Astrocyte of the cerebellum (primary cell): ENCODE measurements around the gene UBE2N.

ENCODE experiments used
- DNase-seq: peaks from one replicate; pipeline ENCODE4 v3.0.0-alpha.2; 2011; ENCODE audit warnings: low read depth
- H3K4me3 ChIP-seq: 2 replicates; pipeline ENCODE4 v1.5.1; 2011; ENCODE audit warnings: mild to moderate bottlenecking, low read depth, low read length, moderate library complexity
- in situ Hi-C: cut with HindIII; loops from 2 replicates; pipeline ENCODE4 v1.10.0; 2017; ENCODE audit warnings: low sequenced_read_pairs
- TF ChIP-seq, protein P1 (sequence below): IDR thresholded peaks from 2 replicates; pipeline ENCODE4 v1.5.1; 2012; ENCODE audit warnings: low read length, low read depth, moderate library complexity, mild to moderate bottlenecking; ENCODE audit errors: missing control alignments

UBE2N gene

DNA sequence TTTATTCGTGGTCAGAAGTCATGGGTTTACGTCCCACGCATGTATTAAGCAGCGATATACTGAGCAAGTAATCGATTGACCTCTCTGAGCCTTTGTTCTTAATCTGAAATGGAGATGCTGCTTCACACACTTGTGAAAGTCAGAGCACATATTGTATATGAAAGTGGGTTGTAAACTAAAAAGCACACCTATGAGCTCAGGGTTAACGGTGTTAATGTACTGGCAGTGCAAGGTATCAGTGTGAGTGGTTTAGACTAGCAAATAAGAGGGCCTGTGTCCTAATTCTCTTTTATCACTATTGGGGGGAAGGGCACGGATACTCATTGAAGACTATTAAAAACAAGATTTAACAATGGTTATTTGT, 26.2 kb upstream of the UBE2N start:
- TF ChIP-seq, protein P1, sequence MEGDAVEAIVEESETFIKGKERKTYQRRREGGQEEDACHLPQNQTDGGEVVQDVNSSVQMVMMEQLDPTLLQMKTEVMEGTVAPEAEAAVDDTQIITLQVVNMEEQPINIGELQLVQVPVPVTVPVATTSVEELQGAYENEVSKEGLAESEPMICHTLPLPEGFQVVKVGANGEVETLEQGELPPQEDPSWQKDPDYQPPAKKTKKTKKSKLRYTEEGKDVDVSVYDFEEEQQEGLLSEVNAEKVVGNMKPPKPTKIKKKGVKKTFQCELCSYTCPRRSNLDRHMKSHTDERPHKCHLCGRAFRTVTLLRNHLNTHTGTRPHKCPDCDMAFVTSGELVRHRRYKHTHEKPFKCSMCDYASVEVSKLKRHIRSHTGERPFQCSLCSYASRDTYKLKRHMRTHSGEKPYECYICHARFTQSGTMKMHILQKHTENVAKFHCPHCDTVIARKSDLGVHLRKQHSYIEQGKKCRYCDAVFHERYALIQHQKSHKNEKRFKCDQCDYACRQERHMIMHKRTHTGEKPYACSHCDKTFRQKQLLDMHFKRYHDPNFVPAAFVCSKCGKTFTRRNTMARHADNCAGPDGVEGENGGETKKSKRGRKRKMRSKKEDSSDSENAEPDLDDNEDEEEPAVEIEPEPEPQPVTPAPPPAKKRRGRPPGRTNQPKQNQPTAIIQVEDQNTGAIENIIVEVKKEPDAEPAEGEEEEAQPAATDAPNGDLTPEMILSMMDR, result no peak
- no peak for DNase-seq
- peak overlapping the region; percentile 58 for H3K4me3 ChIP-seq
- in situ Hi-C loops, result no loop called here

DNA sequence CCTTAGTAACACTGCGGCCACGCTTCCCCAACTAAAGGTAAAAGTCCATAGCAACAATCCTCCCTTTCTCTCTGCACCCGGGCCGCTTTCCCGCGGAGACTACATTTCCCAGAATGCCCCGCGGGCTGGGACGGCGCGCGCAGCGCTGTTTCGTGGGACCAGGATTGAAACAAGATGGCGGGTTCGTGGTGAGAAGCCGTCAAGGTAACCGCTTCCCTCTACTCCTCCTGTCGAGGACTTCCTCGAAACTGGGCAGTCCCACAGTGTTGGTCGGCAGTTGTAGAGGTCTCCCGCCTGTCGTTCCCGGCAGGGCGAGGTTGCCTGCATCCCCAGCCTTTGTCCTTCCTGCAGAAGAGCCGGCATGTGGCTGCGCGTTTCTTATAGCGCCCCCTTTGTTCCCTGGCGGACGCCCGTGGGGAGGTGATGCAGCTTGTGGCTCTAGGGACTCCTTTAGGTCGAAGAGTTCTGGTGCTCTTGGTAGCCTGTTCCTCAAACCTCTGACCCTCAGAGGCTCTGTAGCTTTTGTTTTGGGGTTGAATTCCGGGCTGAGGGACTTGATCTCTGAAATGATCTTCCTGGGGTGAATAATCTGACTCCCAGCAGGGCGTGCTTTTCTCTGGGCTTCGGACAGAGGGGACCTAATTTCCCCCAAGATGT, 25.7 kb upstream of the UBE2N start, which contains the start of gene MRPL42:
TSS of gene MRPL42 (plus strand) at position 164 of the 657 bp plus-strand sequence. CDS start 1,772 bp downstream, outside the sequence.
- in situ Hi-C loops, result no loop called here
- peak; percentile 75 for DNase-seq
- peak within 1 kb of the TSS; percentile 58 for H3K4me3 ChIP-seq
- TF ChIP-seq, protein P1, result peak; percentile 75

DNA sequence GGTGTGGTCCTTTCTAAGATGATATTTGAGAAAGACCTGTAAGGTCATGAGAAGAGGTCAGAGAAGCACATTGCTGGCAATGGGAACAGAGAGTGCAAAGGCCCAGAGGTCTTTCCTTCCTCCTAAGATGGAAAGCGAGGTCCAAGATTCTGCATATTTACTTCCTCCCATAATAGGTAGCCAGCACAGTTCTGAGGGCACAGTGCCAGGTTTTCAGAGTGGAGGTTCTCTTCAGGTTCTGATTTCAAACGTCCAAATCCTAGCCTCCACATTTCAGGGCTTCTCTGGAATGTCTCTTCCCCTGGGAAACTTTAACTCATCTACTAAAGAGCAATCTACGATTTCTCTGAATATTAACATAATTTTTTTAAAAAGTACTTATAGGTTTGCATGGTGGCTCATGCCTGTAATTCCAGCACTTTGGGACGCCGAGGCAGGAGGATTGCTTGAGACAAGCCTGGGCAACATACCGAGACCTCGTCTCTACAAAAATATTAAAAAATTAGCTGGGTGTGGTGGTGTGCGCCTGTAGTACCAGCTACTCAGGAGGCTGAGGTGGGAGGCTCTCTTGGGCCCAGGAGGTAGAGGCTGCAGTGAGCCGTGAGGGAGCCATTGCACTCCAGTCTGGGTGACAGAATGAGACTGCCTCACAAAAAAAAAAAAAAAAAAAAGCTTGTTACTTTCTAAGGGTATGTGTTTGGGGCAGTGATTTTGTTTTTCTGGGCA, 25.0 kb upstream of the UBE2N start:
- H3K4me3 ChIP-seq, result peak overlapping the region; percentile 58
- no peak for DNase-seq
- in situ Hi-C loops, result no loop called here
- TF ChIP-seq, protein P1, result no peak

DNA sequence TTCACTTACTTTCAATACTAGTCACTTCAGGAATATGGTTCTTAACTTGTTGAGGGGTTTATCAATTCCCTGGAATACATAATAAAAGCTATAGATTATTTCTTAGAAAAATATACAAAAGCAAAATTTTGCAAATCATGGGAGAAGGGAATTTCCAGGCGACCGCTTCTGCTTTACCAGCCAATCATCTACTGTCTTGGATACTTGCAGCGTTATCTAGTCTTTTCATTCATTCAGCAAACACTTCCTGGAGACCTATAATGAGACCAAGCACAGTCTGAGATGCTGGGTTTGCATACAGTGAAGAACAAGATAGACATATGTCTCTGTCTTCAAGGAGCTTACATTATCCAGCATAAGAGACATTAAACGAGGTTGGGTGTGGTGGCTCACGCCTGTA, 24.1 kb upstream of the UBE2N start:
- no peak for DNase-seq
- no peak overlapping the region for H3K4me3 ChIP-seq
- in situ Hi-C loops, result no loop called here
- TF ChIP-seq, protein P1, result no peak

DNA sequence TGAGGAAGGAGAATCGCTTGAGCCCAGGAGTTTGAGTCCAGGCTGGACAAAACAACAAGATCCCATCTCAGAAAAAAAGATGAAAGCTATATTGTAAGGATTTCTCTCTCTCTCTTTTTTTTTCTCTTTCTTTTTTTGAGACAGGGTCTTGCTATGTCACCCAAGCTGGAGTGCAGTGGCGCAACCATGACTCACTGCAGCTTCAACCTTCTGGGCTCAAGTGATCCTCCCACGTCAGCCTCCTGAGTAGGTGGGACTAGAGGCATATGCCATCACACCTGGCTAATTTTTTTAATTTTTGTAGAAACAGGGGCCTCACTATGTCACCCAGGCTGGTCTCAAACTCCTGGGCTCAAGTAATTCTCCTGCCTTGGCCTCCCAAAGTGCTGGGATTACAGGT, 19.8 kb upstream of the UBE2N start:
- H3K4me3 ChIP-seq, result no peak overlapping the region
- TF ChIP-seq, protein P1, result no peak
- in situ Hi-C loops, result no loop called here
- no peak for DNase-seq

DNA sequence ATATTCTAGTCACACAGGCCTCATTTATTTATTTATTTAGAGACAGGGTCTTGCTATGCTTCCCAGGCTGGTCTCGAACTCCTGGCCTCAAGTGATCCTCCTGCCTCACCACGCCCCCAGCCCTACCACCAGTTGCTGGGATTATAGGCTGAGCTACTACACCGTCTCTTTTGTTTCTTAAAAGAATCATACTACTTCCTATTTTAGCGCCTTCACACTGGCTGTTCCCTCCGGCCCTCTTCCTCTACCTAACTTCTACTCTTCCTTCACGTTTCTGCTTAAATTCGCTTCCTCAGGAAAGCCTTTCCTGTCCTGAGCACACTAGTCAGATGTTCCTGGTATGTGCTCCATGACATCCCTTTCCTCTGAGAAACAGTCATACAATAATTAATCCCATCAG, 19.2 kb upstream of the UBE2N start:
- no peak for DNase-seq
- TF ChIP-seq, protein P1, result no peak
- in situ Hi-C loops, result no loop called here

More for the DNA sequence above, 19.2 kb upstream of the UBE2N start:
- no peak overlapping the region for H3K4me3 ChIP-seq
